ENCODE results near the gene SLC27A5. TPM values are rescaled to one million over a fixed set of nuclear protein-coding genes. Genes with fewer than 3 reads are reported as not detected.
A peak's percentile ranks its signal among the peaks of the same experiment; 100 is the strongest.
"Not testable (repeated sequence)": the region's sequence is repeated elsewhere in the genome, so short reads cannot be mapped to it uniquely, and the experiment has no call there.

SLC27A5 gene
- total RNA-seq, 1 donor = 1.9 TPM

GRCh38 chr19:58498316-58499020, 13.3 kb downstream of the SLC27A5 start:
- Histone ChIP-seq H3K27me3 (ENCODE audit: insufficient read depth, low read length) (no peaks in the 10 kb centered on the region), H3K4me1 (ENCODE audit: insufficient read depth, low read length) (peaks cover 18% of the 10 kb centered on the region), H3K4me3 (ENCODE audit: low read length) (peak overlapping the region; percentile 41), H3K9me3 (ENCODE audit: low read depth, low read length) (no peaks in the 10 kb centered on the region)

GRCh38 chr19:58497634-58498170, 14.1 kb downstream of the SLC27A5 start:
- no peaks in the 10 kb centered on the region for H3K9me3 ChIP-seq (ENCODE audit: low read depth, low read length)

GRCh38 chr19:58492265-58492664, 19.5 kb downstream of the SLC27A5 start:
- H3K27me3 ChIP-seq (ENCODE audit: insufficient read depth, low read length) = no peaks in the 10 kb centered on the region
- H3K4me1 ChIP-seq (ENCODE audit: insufficient read depth, low read length) = no peaks in the 10 kb centered on the region
- H3K4me3 ChIP-seq (ENCODE audit: low read length) = no peak overlapping the region
- H3K9me3 ChIP-seq (ENCODE audit: low read depth, low read length) = no peaks in the 10 kb centered on the region

More at GRCh38 chr19:58497634-58498170, 14.1 kb downstream of the SLC27A5 start:
- Histone ChIP-seq H3K4me1 (ENCODE audit: insufficient read depth, low read length) (peaks cover 18% of the 10 kb centered on the region), H3K4me3 (ENCODE audit: low read length) (no peak overlapping the region), H3K27me3 (ENCODE audit: insufficient read depth, low read length) (no peaks in the 10 kb centered on the region)

- Histone ChIP-seq H3K4me3 (ENCODE audit: low read length) (no peak overlapping the region), H3K27me3 (ENCODE audit: insufficient read depth, low read length) (no peaks in the 10 kb centered on the region), H3K4me1 (ENCODE audit: insufficient read depth, low read length) (no peaks in the 10 kb centered on the region), H3K9me3 (ENCODE audit: low read depth, low read length) (no peaks in the 10 kb centered on the region)
Observed at GRCh38 chr19:58491393-58491792, 20.4 kb downstream of the SLC27A5 start.

GRCh38 chr19:58484349-58484748, 27.4 kb downstream of the SLC27A5 start:
- H3K4me3 ChIP-seq (ENCODE audit: low read length); H3K9me3 ChIP-seq (ENCODE audit: low read depth, low read length); H3K4me1 ChIP-seq (ENCODE audit: insufficient read depth, low read length); H3K27me3 ChIP-seq (ENCODE audit: insufficient read depth, low read length): not testable (repeated sequence)

- Histone ChIP-seq H3K4me3 (ENCODE audit: low read length) (no peak overlapping the region), H3K4me1 (ENCODE audit: insufficient read depth, low read length) (no peaks in the 10 kb centered on the region), H3K27me3 (ENCODE audit: insufficient read depth, low read length) (no peaks in the 10 kb centered on the region), H3K9me3 (ENCODE audit: low read depth, low read length) (no peaks in the 10 kb centered on the region)
Observed at GRCh38 chr19:58483776-58484175, 28.0 kb downstream of the SLC27A5 start.

- H3K4me1 ChIP-seq (ENCODE audit: insufficient read depth, low read length) = no peaks in the 10 kb centered on the region
- H3K9me3 ChIP-seq (ENCODE audit: low read depth, low read length) = no peaks in the 10 kb centered on the region
- H3K4me3 ChIP-seq (ENCODE audit: low read length) = no peak overlapping the region
- no peaks in the 10 kb centered on the region for H3K27me3 ChIP-seq (ENCODE audit: insufficient read depth, low read length)
Observed at GRCh38 chr19:58482372-58482771, 29.4 kb downstream of the SLC27A5 start.

- H3K9me3 ChIP-seq (ENCODE audit: low read depth, low read length) = no peaks in the 10 kb centered on the region
- H3K4me1 ChIP-seq (ENCODE audit: insufficient read depth, low read length) = peaks cover 9% of the 10 kb centered on the region
- no peak overlapping the region for H3K4me3 ChIP-seq (ENCODE audit: low read length)
Observed at GRCh38 chr19:58480831-58481230, 31.0 kb downstream of the SLC27A5 start.

GRCh38 chr19:58480481-58480830, 31.3 kb downstream of the SLC27A5 start:
- Histone ChIP-seq H3K9me3 (ENCODE audit: low read depth, low read length) (no peaks in the 10 kb centered on the region), H3K27me3 (ENCODE audit: insufficient read depth, low read length) (no peaks in the 10 kb centered on the region), H3K4me3 (ENCODE audit: low read length) (no peak overlapping the region), H3K4me1 (ENCODE audit: insufficient read depth, low read length) (peaks cover 11% of the 10 kb centered on the region)

More at GRCh38 chr19:58480831-58481230, 31.0 kb downstream of the SLC27A5 start:
- no peaks in the 10 kb centered on the region for H3K27me3 ChIP-seq (ENCODE audit: insufficient read depth, low read length)

GRCh38 chr19:58479736-58480480, 31.9 kb downstream of the SLC27A5 start:
- no peaks in the 10 kb centered on the region for H3K9me3 ChIP-seq (ENCODE audit: low read depth, low read length)
- no peaks in the 10 kb centered on the region for H3K27me3 ChIP-seq (ENCODE audit: insufficient read depth, low read length)
- peaks cover 16% of the 10 kb centered on the region for H3K4me1 ChIP-seq (ENCODE audit: insufficient read depth, low read length)
- H3K4me3 ChIP-seq (ENCODE audit: low read length) = no peak overlapping the region

GRCh38 chr19:58479303-58479702, 32.5 kb downstream of the SLC27A5 start:
- no peaks in the 10 kb centered on the region for H3K9me3 ChIP-seq (ENCODE audit: low read depth, low read length)
- H3K4me3 ChIP-seq (ENCODE audit: low read length) = no peak overlapping the region
- peaks cover 18% of the 10 kb centered on the region for H3K4me1 ChIP-seq (ENCODE audit: insufficient read depth, low read length)
- no peaks in the 10 kb centered on the region for H3K27me3 ChIP-seq (ENCODE audit: insufficient read depth, low read length)

GRCh38 chr19:58477871-58478270, 33.9 kb downstream of the SLC27A5 start:
- Histone ChIP-seq H3K27me3 (ENCODE audit: insufficient read depth, low read length) (no peaks in the 10 kb centered on the region), H3K9me3 (ENCODE audit: low read depth, low read length) (no peaks in the 10 kb centered on the region), H3K4me1 (ENCODE audit: insufficient read depth, low read length) (peaks cover 18% of the 10 kb centered on the region), H3K4me3 (ENCODE audit: low read length) (no peak overlapping the region)

- H3K4me1 ChIP-seq (ENCODE audit: insufficient read depth, low read length) = peaks cover 18% of the 10 kb centered on the region
- H3K9me3 ChIP-seq (ENCODE audit: low read depth, low read length) = no peaks in the 10 kb centered on the region
- H3K27me3 ChIP-seq (ENCODE audit: insufficient read depth, low read length) = no peaks in the 10 kb centered on the region
- no peak overlapping the region for H3K4me3 ChIP-seq (ENCODE audit: low read length)
Observed at GRCh38 chr19:58477130-58477529, 34.7 kb downstream of the SLC27A5 start.

- Histone ChIP-seq H3K4me1 (ENCODE audit: insufficient read depth, low read length) (peaks cover 18% of the 10 kb centered on the region), H3K9me3 (ENCODE audit: low read depth, low read length) (no peaks in the 10 kb centered on the region), H3K27me3 (ENCODE audit: insufficient read depth, low read length) (no peaks in the 10 kb centered on the region), H3K4me3 (ENCODE audit: low read length) (peak overlapping the region; percentile 61)
Observed at GRCh38 chr19:58476498-58477015, 35.2 kb downstream of the SLC27A5 start.

GRCh38 chr19:58475714-58476497, 35.9 kb downstream of the SLC27A5 start, which contains the start of gene ZNF446:
TSS of gene ZNF446 (plus strand) at chr19:58476352. CDS start at chr19:58477219, 867 bp downstream.
- no peaks in the 10 kb centered on the region for H3K9me3 ChIP-seq (ENCODE audit: low read depth, low read length)
- H3K4me3 ChIP-seq (ENCODE audit: low read length) = peak within 1 kb of the TSS; percentile 61
- H3K27me3 ChIP-seq (ENCODE audit: insufficient read depth, low read length) = no peaks in the 10 kb centered on the region
- H3K4me1 ChIP-seq (ENCODE audit: insufficient read depth, low read length) = peaks cover 18% of the 10 kb centered on the region
